ENCODE data around the gene TAOK2. TPM values are rescaled to one million over a fixed set of nuclear protein-coding genes. Genes with fewer than 3 reads are reported as not detected.

Gene TAOK2
- total and polyA plus RNA-seq, 2 of the 4 experiments (the other 2 are of a cell fraction): 23.0 to 31.7 TPM

GRCh38 chr16:30004811-30005242 is 31.2 kb downstream of the TAOK2 start:
- no TSS peak for BruUV-seq (replicated peaks)
- in situ Hi-C loops (cut with MboI; ENCODE audit: low sequenced_read_pairs): no loop called here

More at GRCh38 chr16:30004811-30005242, 31.2 kb downstream of the TAOK2 start:
- Histone ChIP-seq H3K27ac (ENCODE audit: insufficient read depth, low read length) (no peak overlapping the region), H3K9me1 (ENCODE audit: insufficient read depth, low read length) (no peaks in the 10 kb centered on the region), H2AK9ac (replicated peaks; ENCODE audit: low read depth, low read length, poor library complexity) (peak overlapping the region; percentile 28), H2BK120ac (ENCODE audit: low read depth, low read length) (no peak overlapping the region), H4K5ac (ENCODE audit: low read depth, low read length) (no peak overlapping the region), H2AK5ac (ENCODE audit: low read depth, low read length) (no peak overlapping the region), H3K18ac (ENCODE audit: low read depth, low read length) (no peak overlapping the region), H2BK5ac (ENCODE audit: low read depth, low read length, poor library complexity, severe bottlenecking) (no peak overlapping the region), H3K4me3 (ENCODE audit: insufficient read depth, low read depth, low read length) (no peak overlapping the region), H3K9ac (ENCODE audit: low read depth, low read length) (no peak overlapping the region), H2BK15ac (ENCODE audit: low read depth, low read length) (no peak overlapping the region), H3K27me3 (ENCODE audit: control insufficient read depth, insufficient read depth, low read length) (peaks cover 6% of the 10 kb centered on the region; the same call in 1 of the 2 replicates), H3K9me3 (ENCODE audit: control insufficient read depth, insufficient read depth, low read length) (no peaks in the 10 kb centered on the region), H3K36me3 (ENCODE audit: control insufficient read depth, insufficient read depth, low read length) (peaks cover 17% of the 10 kb centered on the region), H3K56ac (ENCODE audit: extremely low read depth, insufficient read depth, low read length) (no peak overlapping the region), H2BK20ac (ENCODE audit: low read depth, low read length) (no peak overlapping the region), H3K4me1 (ENCODE audit: control insufficient read depth, insufficient read depth, low read length) (no peaks in the 10 kb centered on the region), H3K23ac (ENCODE audit: low read depth, low read length) (no peak overlapping the region), H4K91ac (ENCODE audit: insufficient read depth, low read depth, low read length) (no peak overlapping the region), H3K4me2 (ENCODE audit: low read depth, low read length) (no peak overlapping the region), H3K4ac (ENCODE audit: low read depth, low read length) (no peak overlapping the region), H4K8ac (ENCODE audit: low read depth in 2 of 2, low read length in 2 of 2) (no peak overlapping the region), H4K20me1 (ENCODE audit: insufficient read depth, low read length) (no peaks in the 10 kb centered on the region; the same call in 1 of the 2 replicates), H3K79me1 (ENCODE audit: low read depth in 1 of 2, low read length in 2 of 2) (peaks cover 2 to 7% of the 10 kb centered on the region in 2 experiments; a peak in 3 of 4 replicates), H3K14ac (replicated peaks; ENCODE audit: low read depth, low read length) (no peak overlapping the region), H2AFZ (replicated peaks; ENCODE audit: low read length, poor library complexity) (no peak overlapping the region)
- no peak for DNase-seq
- WGBS, 2 experiments (ENCODE audit: extremely low coverage in 2 of 2, insufficient read length in 1 of 2): no CpG with 5 or more reads among the region's 11 CpGs
- TF ChIP-seq MAFK (IDR thresholded peaks at IDR 0.05; ENCODE audit: low read depth, low read length): no peak
- TF ChIP-seq SMC3 (IDR thresholded peaks at IDR 0.05; ENCODE audit: low read depth, low read length): no peak
- no peak for TF ChIP-seq CHD1 (IDR thresholded peaks at IDR 0.05; ENCODE audit: low read depth, low read length)
- TF ChIP-seq MAZ (IDR thresholded peaks at IDR 0.05; ENCODE audit: borderline replicate concordance, low read depth, low read length): no peak
- no peak for TF ChIP-seq CEBPB (IDR thresholded peaks at IDR 0.05; ENCODE audit: low read depth, low read length)
- no peak for TF ChIP-seq BHLHE40 (IDR thresholded peaks at IDR 0.05; ENCODE audit: low read depth, low read length)
- no peak for TF ChIP-seq NFE2L2 (IDR thresholded peaks at IDR 0.05; ENCODE audit: low read depth, low read length)
- no peak for TF ChIP-seq POLR2A (IDR thresholded peaks at IDR 0.05; ENCODE audit: low read depth, low read length)
- TF ChIP-seq RCOR1 (IDR thresholded peaks at IDR 0.05; ENCODE audit: insufficient replicate concordance, low read length): no peak
- TF ChIP-seq USF2 (IDR thresholded peaks at IDR 0.05; ENCODE audit: low read depth, low read length): no peak
- TF ChIP-seq FOS (IDR thresholded peaks at IDR 0.05; ENCODE audit: low read depth, low read length): no peak
- TF ChIP-seq ELK1 (IDR thresholded peaks at IDR 0.05; ENCODE audit: borderline replicate concordance, low read depth, low read length): no peak
- no peak for TF ChIP-seq CTCF (conservative IDR thresholded peaks at IDR 0.05; ENCODE audit: low read depth, low read length)
- no peak for TF ChIP-seq RAD21 (IDR thresholded peaks at IDR 0.05; ENCODE audit: low read length)
- TF ChIP-seq MXI1 (IDR thresholded peaks at IDR 0.05; ENCODE audit: borderline replicate concordance, low read depth, low read length): no peak
- no peak for TF ChIP-seq RFX5 (IDR thresholded peaks at IDR 0.05; ENCODE audit: low read depth, low read length)
- ChIA-PET CTCF (no interaction called here), POLR2A (ENCODE audit: unreplicated experiment) (interaction anchor here (0.5 to 0.6 kb wide), 2 partner anchors 13 to 886 kb away, joined by 3 to 5 read pairs; no protein-coding TSS in a partner anchor)
- no peak for ATAC-seq (ENCODE audit: low read depth)
- intact Hi-C loops (cut with micrococcal nuclease): no loop called here
- dilution Hi-C loops (cut with HindIII; ENCODE audit: low sequenced_read_pairs, unreplicated experiment): no loop called here
